ENCODE measurements around the gene PRKAA1. TPM values are rescaled to one million over a fixed set of nuclear protein-coding genes. Genes with fewer than 3 reads are reported as not detected.
"Not testable (repeated sequence)": the region's sequence is repeated elsewhere in the genome, so short reads cannot be mapped to it uniquely, and the experiment has no call there.

PRKAA1 gene
- total RNA-seq, 4 donors from 2014 or later: 82.7 to 132 (median 100) TPM

GRCh38 chr5:40827188-40827977 lies 29.2 kb upstream of the PRKAA1 start:
- no peaks in the 10 kb centered on the region for H3K27me3 ChIP-seq
- peaks cover 0 to 5% (median 0%) of the 10 kb centered on the region in 4 donors for H3K4me1 ChIP-seq
- no peaks in the 10 kb centered on the region for H3K9me3 ChIP-seq
- peaks cover 0 to 60% (median 2%) of the 10 kb centered on the region in 3 donors for H3K36me3 ChIP-seq
- H3K4me3 ChIP-seq: no peak overlapping the region
- no peak overlapping the region for H3K27ac ChIP-seq
- no peak for DNase-seq
- TF ChIP-seq CTCF (IDR thresholded peaks at IDR 0.05) (no peak), POLR2A (IDR thresholded peaks at IDR 0.05) (no peak)

GRCh38 chr5:40826489-40827187 lies 28.5 kb upstream of the PRKAA1 start:
- H3K9me3 ChIP-seq: no peaks in the 10 kb centered on the region
- no peaks in the 10 kb centered on the region for H3K4me1 ChIP-seq
- no peaks in the 10 kb centered on the region for H3K27me3 ChIP-seq
- TF ChIP-seq POLR2A (IDR thresholded peaks at IDR 0.05): no peak
- no peak for TF ChIP-seq CTCF (IDR thresholded peaks at IDR 0.05)
- H3K36me3 ChIP-seq: peaks cover 0 to 53% (median 2%) of the 10 kb centered on the region in 3 donors
- H3K27ac ChIP-seq: no peak overlapping the region
- DNase-seq: no peak
- H3K4me3 ChIP-seq: no peak overlapping the region

GRCh38 chr5:40825461-40826043 lies 27.4 kb upstream of the PRKAA1 start:
- H3K4me3 ChIP-seq: not testable (repeated sequence)

GRCh38 chr5:40823459-40823858 lies 25.3 kb upstream of the PRKAA1 start:
- Histone ChIP-seq H3K4me1 (no peaks in the 10 kb centered on the region), H3K4me3 (no peak overlapping the region), H3K9me3 (no peaks in the 10 kb centered on the region), H3K36me3 (peaks cover 0 to 21% (median 0%) of the 10 kb centered on the region in 3 donors), H3K27ac (no peak overlapping the region), H3K27me3 (no peaks in the 10 kb centered on the region)
- no peak for TF ChIP-seq POLR2A (IDR thresholded peaks at IDR 0.05)
- no peak for TF ChIP-seq CTCF (IDR thresholded peaks at IDR 0.05)
- DNase-seq: no peak

More at GRCh38 chr5:40825461-40826043, 27.4 kb upstream of the PRKAA1 start:
- DNase-seq, H3K27ac ChIP-seq, H3K27me3 ChIP-seq, H3K4me1 ChIP-seq, H3K9me3 ChIP-seq: not testable (repeated sequence)
- H3K36me3 ChIP-seq: peaks cover 0 to 42% (median 2%) of the 10 kb centered on the region in 3 donors

- no peaks in the 10 kb centered on the region for H3K4me1 ChIP-seq
- H3K27me3 ChIP-seq: no peaks in the 10 kb centered on the region
- H3K9me3 ChIP-seq: no peaks in the 10 kb centered on the region
- no peak for DNase-seq
- no peak overlapping the region for H3K27ac ChIP-seq
- H3K4me3 ChIP-seq: no peak overlapping the region
- TF ChIP-seq CTCF (IDR thresholded peaks at IDR 0.05) (no peak), POLR2A (IDR thresholded peaks at IDR 0.05) (no peak)
- H3K36me3 ChIP-seq: no peaks in the 10 kb centered on the region
These were observed 15.6 kb upstream of the PRKAA1 start for GRCh38 chr5:40813698-40814281.

Data from Peyer's patch (tissue), 4 donors.